ENCODE results near the gene KLHL2.

KLHL2 gene

GRCh38 chr4:165297626-165298025 is 90.3 kb downstream of the KLHL2 start:
- no peak for TF ChIP-seq CTCF (IDR thresholded peaks at IDR 0.05; ENCODE audit: control extremely low read depth, extremely low read depth, low read depth, missing control alignments)
- no peak for DNase-seq (ENCODE audit: extremely low spot score)
- CTCF ChIA-PET, result interaction anchor here (0.7 to 1.3 kb wide), 3 partner anchors 12 to 167 kb away, joined by 3 read pairs; no protein-coding TSS in a partner anchor
- POLR2A ChIA-PET, result no interaction called here

GRCh38 chr4:165299399-165300060 is 92.2 kb downstream of the KLHL2 start:
- ChIA-PET CTCF (interaction anchor here (1.1 to 1.6 kb wide), 4 partner anchors 10 to 169 kb away, joined by 3 to 7 read pairs (median 4); no protein-coding TSS in a partner anchor), POLR2A (no interaction called here)
- TF ChIP-seq CTCF (IDR thresholded peaks at IDR 0.05; ENCODE audit: control extremely low read depth, extremely low read depth, low read depth, missing control alignments), result no peak
- no peak for DNase-seq (ENCODE audit: extremely low spot score)

- DNase-seq (ENCODE audit: extremely low spot score), result peak; percentile 37
- no peak for TF ChIP-seq CTCF (IDR thresholded peaks at IDR 0.05; ENCODE audit: control extremely low read depth, extremely low read depth, low read depth, missing control alignments)
- CTCF ChIA-PET, result interaction anchor here (1.0 to 1.2 kb wide), 2 partner anchors 9 kb away, joined by 3 to 5 read pairs; no protein-coding TSS in a partner anchor
- POLR2A ChIA-PET, result no interaction called here
These were observed 94.5 kb downstream of the KLHL2 start for GRCh38 chr4:165301833-165302232.

GRCh38 chr4:165302658-165303057 is 95.3 kb downstream of the KLHL2 start:
- no peak for TF ChIP-seq CTCF (IDR thresholded peaks at IDR 0.05; ENCODE audit: control extremely low read depth, extremely low read depth, low read depth, missing control alignments)
- ChIA-PET POLR2A (no interaction called here), CTCF (no interaction called here)
- no peak for DNase-seq (ENCODE audit: extremely low spot score)

- no peak for DNase-seq (ENCODE audit: extremely low spot score)
- ChIA-PET CTCF (no interaction called here), POLR2A (no interaction called here)
- TF ChIP-seq CTCF (IDR thresholded peaks at IDR 0.05; ENCODE audit: control extremely low read depth, extremely low read depth, low read depth, missing control alignments), result no peak
These were observed 100.8 kb downstream of the KLHL2 start for GRCh38 chr4:165308166-165308565.

GRCh38 chr4:165308606-165309005 is 101.2 kb downstream of the KLHL2 start:
- POLR2A ChIA-PET, result no interaction called here
- CTCF ChIA-PET, result interaction anchor here (1.3 to 2.0 kb wide), 4 partner anchors 10 to 177 kb away, joined by 5 to 8 read pairs (median 6); no protein-coding TSS in a partner anchor
- no peak for DNase-seq (ENCODE audit: extremely low spot score)
- TF ChIP-seq CTCF (IDR thresholded peaks at IDR 0.05; ENCODE audit: control extremely low read depth, extremely low read depth, low read depth, missing control alignments), result no peak

Data from GM10248 (cell line).